ENCODE measurements around the gene E2F8. TPM values are rescaled to one million over a fixed set of nuclear protein-coding genes. Genes with fewer than 3 reads are reported as not detected.
"Not testable (repeated sequence)": the region's sequence is repeated elsewhere in the genome, so short reads cannot be mapped to it uniquely, and the experiment has no call there.

E2F8 gene
- total RNA-seq, 1 experiment from 2014 or later, result 11.3 TPM

- H3K4me3 Mint-ChIP-seq, result no peak overlapping the region
- H3K4ac ChIP-seq (ENCODE audit: low read depth, low read length), result no peak overlapping the region
- no peak overlapping the region for H2BK5ac ChIP-seq (ENCODE audit: insufficient read length, low read length)
- H4K5ac ChIP-seq (ENCODE audit: insufficient read length, low read depth, low read length), result no peak overlapping the region
- peaks cover 11% of the 10 kb centered on the region for H3K27me3 Mint-ChIP-seq (ENCODE audit: low read depth)
- no peak overlapping the region for H3K4me2 ChIP-seq (ENCODE audit: insufficient read depth, insufficient read length, low read length)
- H2BK120ac ChIP-seq (ENCODE audit: low read depth, low read length, poor library complexity, severe bottlenecking), result no peak overlapping the region
- H3K79me1 ChIP-seq (ENCODE audit: insufficient read depth, low read depth, low read length, poor library complexity, severe bottlenecking), result no peaks in the 10 kb centered on the region
- no peak overlapping the region for H2BK20ac ChIP-seq (ENCODE audit: low read depth, low read length, poor library complexity, severe bottlenecking)
- no peak overlapping the region for H3K56ac ChIP-seq (ENCODE audit: insufficient read length, low read depth, low read length)
- TF ChIP-seq, protein P1, sequence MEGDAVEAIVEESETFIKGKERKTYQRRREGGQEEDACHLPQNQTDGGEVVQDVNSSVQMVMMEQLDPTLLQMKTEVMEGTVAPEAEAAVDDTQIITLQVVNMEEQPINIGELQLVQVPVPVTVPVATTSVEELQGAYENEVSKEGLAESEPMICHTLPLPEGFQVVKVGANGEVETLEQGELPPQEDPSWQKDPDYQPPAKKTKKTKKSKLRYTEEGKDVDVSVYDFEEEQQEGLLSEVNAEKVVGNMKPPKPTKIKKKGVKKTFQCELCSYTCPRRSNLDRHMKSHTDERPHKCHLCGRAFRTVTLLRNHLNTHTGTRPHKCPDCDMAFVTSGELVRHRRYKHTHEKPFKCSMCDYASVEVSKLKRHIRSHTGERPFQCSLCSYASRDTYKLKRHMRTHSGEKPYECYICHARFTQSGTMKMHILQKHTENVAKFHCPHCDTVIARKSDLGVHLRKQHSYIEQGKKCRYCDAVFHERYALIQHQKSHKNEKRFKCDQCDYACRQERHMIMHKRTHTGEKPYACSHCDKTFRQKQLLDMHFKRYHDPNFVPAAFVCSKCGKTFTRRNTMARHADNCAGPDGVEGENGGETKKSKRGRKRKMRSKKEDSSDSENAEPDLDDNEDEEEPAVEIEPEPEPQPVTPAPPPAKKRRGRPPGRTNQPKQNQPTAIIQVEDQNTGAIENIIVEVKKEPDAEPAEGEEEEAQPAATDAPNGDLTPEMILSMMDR (conservative IDR thresholded peaks at IDR 0.05), result no peak
- H4K8ac ChIP-seq (replicated peaks; ENCODE audit: insufficient read length, low read depth, low read length), result no peak overlapping the region
- H3K14ac ChIP-seq (ENCODE audit: insufficient read depth, low read length), result no peak overlapping the region; the same call in 1 of the 2 replicates
- H2AK5ac ChIP-seq (ENCODE audit: insufficient read length, low read length), result no peak overlapping the region
- no peak for DNase-seq
- no peak overlapping the region for H3K27ac Mint-ChIP-seq
- no peak overlapping the region for H4K91ac ChIP-seq (ENCODE audit: insufficient read length, low read depth, low read length)
- H3K23me2 ChIP-seq (ENCODE audit: insufficient read length, low read depth, low read length, poor library complexity, severe bottlenecking), result no peaks in the 10 kb centered on the region
- no peaks in the 10 kb centered on the region for H3K36me3 Mint-ChIP-seq (ENCODE audit: insufficient read depth in 1 of 3, low read depth in 3 of 3)
- peaks cover 10 to 13% of the 10 kb centered on the region in 2 experiments for H3K4me1 Mint-ChIP-seq
- no peak overlapping the region for H2BK12ac ChIP-seq (ENCODE audit: insufficient read length, low read depth, low read length)
- no peak overlapping the region for H3T11ph ChIP-seq (ENCODE audit: low read length)
- WGBS (ENCODE audit: extremely low coverage, insufficient read length, low lambda C conversion rate), result no CpG with 5 or more reads among the region's 4 CpGs
- no peaks in the 10 kb centered on the region for H3K9me3 ChIP-seq (ENCODE audit: control insufficient read depth, low read depth, low read length)
- no peaks in the 10 kb centered on the region for H3K79me2 ChIP-seq (ENCODE audit: insufficient read depth, low read length)
- H2BK15ac ChIP-seq (ENCODE audit: low read depth, low read length), result no peak overlapping the region
- H3K23ac ChIP-seq (ENCODE audit: insufficient read length, low read depth, low read length), result no peak overlapping the region
- H2AFZ ChIP-seq (ENCODE audit: low read length), result no peak overlapping the region
- H3K18ac ChIP-seq (ENCODE audit: insufficient read length, low read depth, low read length), result no peak overlapping the region
- no peaks in the 10 kb centered on the region for H4K20me1 ChIP-seq (ENCODE audit: control insufficient read depth, insufficient read depth, insufficient read length)
- no peaks in the 10 kb centered on the region for H3K27me3 ChIP-seq (ENCODE audit: insufficient read depth, low read length)
- H3K9ac ChIP-seq (ENCODE audit: extremely low read depth, insufficient read length, low read length), result no peak overlapping the region
- no peaks in the 10 kb centered on the region for H3K4me1 ChIP-seq (ENCODE audit: insufficient read depth, low read length)
- no peaks in the 10 kb centered on the region for H3K9me3 Mint-ChIP-seq
- H3K27ac ChIP-seq (ENCODE audit: insufficient read length, low read depth, low read length), result no peak overlapping the region
Measured at GRCh38 chr11:19275496-19275895, 34.8 kb upstream of the E2F8 start.

DNA sequence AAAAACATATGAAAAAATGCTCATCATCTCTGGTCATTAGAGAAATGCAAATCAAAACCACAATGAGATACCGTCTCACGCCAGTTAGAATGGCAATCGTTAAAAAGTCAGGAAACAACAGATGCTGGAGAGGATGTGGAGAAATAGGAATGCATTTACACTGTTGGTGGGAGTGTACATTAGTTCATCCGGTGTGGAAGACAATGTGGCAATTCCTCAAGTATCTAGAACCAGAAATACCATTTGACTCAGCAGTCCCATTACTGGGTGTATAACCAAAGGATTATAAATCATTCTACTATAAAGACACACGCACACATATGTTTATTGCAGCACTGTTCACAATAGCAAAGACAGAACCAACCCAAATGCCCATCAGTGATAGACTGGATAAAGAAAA lies 32.5 kb upstream of the E2F8 start:
- not testable (repeated sequence) for H3K14ac ChIP-seq (ENCODE audit: insufficient read depth, low read length); H3K4ac ChIP-seq (ENCODE audit: low read depth, low read length); H2BK15ac ChIP-seq (ENCODE audit: low read depth, low read length); H2AK5ac ChIP-seq (ENCODE audit: insufficient read length, low read length); H3K4me1 Mint-ChIP-seq; H3K9me3 ChIP-seq (ENCODE audit: control insufficient read depth, low read depth, low read length); H3K36me3 Mint-ChIP-seq (ENCODE audit: insufficient read depth in 1 of 3, low read depth in 3 of 3); H3K4me2 ChIP-seq (ENCODE audit: insufficient read depth, insufficient read length, low read length); H2BK12ac ChIP-seq (ENCODE audit: insufficient read length, low read depth, low read length); H2AFZ ChIP-seq (ENCODE audit: low read length); H3K23ac ChIP-seq (ENCODE audit: insufficient read length, low read depth, low read length); H3T11ph ChIP-seq (ENCODE audit: low read length); H4K8ac ChIP-seq (replicated peaks; ENCODE audit: insufficient read length, low read depth, low read length); H3K4me1 ChIP-seq (ENCODE audit: insufficient read depth, low read length); H4K20me1 ChIP-seq (ENCODE audit: control insufficient read depth, insufficient read depth, insufficient read length); H3K27ac ChIP-seq (ENCODE audit: insufficient read length, low read depth, low read length); H2BK20ac ChIP-seq (ENCODE audit: low read depth, low read length, poor library complexity, severe bottlenecking); H3K56ac ChIP-seq (ENCODE audit: insufficient read length, low read depth, low read length); H3K79me2 ChIP-seq (ENCODE audit: insufficient read depth, low read length); H2BK5ac ChIP-seq (ENCODE audit: insufficient read length, low read length); H3K18ac ChIP-seq (ENCODE audit: insufficient read length, low read depth, low read length); H3K9ac ChIP-seq (ENCODE audit: extremely low read depth, insufficient read length, low read length); H3K27me3 ChIP-seq (ENCODE audit: insufficient read depth, low read length); H4K91ac ChIP-seq (ENCODE audit: insufficient read length, low read depth, low read length); H3K27ac Mint-ChIP-seq; H3K4me3 Mint-ChIP-seq; DNase-seq; H3K79me1 ChIP-seq (ENCODE audit: insufficient read depth, low read depth, low read length, poor library complexity, severe bottlenecking); H3K23me2 ChIP-seq (ENCODE audit: insufficient read length, low read depth, low read length, poor library complexity, severe bottlenecking); H2BK120ac ChIP-seq (ENCODE audit: low read depth, low read length, poor library complexity, severe bottlenecking); H3K9me3 Mint-ChIP-seq; H4K5ac ChIP-seq (ENCODE audit: insufficient read length, low read depth, low read length)
- H3K27me3 Mint-ChIP-seq (ENCODE audit: low read depth), result peaks cover 18% of the 10 kb centered on the region
- WGBS (ENCODE audit: extremely low coverage, insufficient read length, low lambda C conversion rate), result no CpG with 5 or more reads among the region's 5 CpGs
